ENCODE data around the gene KRT4.
"Not testable (repeated sequence)": the region's sequence is repeated elsewhere in the genome, so short reads cannot be mapped to it uniquely, and the experiment has no call there.

The KRT4 gene

DNA sequence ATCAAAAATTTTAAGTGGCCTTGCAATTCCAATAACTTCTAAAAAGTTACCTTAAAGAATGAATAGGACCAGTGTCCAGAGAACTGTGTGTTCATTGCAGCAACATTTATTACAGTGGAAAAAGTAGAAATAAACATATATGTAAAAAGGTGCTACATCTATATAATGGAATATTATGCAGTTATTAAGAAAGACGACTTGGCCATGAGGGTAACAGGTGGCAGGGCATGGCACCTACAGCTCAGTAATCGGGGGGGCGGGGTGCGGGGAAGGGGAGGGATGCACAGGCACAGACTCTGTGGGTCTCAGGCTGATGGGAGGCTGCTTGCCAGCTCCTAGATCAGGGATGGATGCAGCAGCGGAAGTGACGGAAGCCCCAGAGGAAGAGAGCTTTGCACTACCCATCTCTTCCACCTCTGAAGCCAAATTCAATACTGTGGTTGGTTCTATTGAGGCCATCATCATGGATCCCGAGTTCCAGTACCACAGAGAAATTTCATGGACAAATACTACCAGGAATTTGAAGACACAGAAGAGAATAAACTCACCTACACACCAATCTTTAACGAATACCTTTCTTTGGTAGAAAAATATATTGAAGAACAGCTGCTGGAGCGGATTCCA lies 50.8 kb downstream of the KRT4 start:
- Histone ChIP-seq H3K4me3 (replicated peaks; ENCODE audit: low read depth, low read length) (no peak overlapping the region), H3K36me3 (ENCODE audit: control insufficient read depth, insufficient read depth, low read length) (no peaks in the 10 kb centered on the region), H3K27me3 (replicated peaks; ENCODE audit: control insufficient read depth, insufficient read depth, low read length) (no peaks in the 10 kb centered on the region)
- DNase-seq (ENCODE audit: extremely low read depth, insufficient read length): no peak
- TF ChIP-seq, protein P1, sequence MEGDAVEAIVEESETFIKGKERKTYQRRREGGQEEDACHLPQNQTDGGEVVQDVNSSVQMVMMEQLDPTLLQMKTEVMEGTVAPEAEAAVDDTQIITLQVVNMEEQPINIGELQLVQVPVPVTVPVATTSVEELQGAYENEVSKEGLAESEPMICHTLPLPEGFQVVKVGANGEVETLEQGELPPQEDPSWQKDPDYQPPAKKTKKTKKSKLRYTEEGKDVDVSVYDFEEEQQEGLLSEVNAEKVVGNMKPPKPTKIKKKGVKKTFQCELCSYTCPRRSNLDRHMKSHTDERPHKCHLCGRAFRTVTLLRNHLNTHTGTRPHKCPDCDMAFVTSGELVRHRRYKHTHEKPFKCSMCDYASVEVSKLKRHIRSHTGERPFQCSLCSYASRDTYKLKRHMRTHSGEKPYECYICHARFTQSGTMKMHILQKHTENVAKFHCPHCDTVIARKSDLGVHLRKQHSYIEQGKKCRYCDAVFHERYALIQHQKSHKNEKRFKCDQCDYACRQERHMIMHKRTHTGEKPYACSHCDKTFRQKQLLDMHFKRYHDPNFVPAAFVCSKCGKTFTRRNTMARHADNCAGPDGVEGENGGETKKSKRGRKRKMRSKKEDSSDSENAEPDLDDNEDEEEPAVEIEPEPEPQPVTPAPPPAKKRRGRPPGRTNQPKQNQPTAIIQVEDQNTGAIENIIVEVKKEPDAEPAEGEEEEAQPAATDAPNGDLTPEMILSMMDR (IDR thresholded peaks at IDR 0.05; ENCODE audit: insufficient read depth, low read length, poor library complexity, severe bottlenecking): no peak

DNA sequence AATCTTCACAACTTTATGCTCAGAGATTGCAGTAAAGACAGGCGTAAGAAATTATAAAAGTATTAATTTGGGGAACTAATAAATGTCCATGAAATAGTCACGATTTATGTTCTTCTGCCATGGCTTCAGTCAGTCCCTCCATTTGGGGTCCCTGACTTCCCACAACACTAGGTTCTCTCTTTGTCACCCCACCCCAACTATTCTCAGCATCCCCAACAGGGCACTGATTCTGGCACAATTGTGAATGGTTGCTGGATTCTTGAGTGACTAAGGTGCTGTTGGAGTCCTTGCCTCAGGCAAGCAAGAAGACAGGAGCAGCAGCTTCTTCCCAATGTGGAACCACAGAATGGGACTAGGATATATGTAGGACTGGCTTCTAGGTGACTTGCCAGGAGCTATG lies 52.1 kb downstream of the KRT4 start:
- H3K36me3 ChIP-seq (ENCODE audit: control insufficient read depth, insufficient read depth, low read length): no peaks in the 10 kb centered on the region
- DNase-seq (ENCODE audit: extremely low read depth, insufficient read length): no peak
- H3K4me3 ChIP-seq (replicated peaks; ENCODE audit: low read depth, low read length): no peak overlapping the region
- H3K27me3 ChIP-seq (replicated peaks; ENCODE audit: control insufficient read depth, insufficient read depth, low read length): no peaks in the 10 kb centered on the region; the same call in 1 of the 2 replicates
- TF ChIP-seq, protein P1 (IDR thresholded peaks at IDR 0.05; ENCODE audit: insufficient read depth, low read length, poor library complexity, severe bottlenecking): no peak

DNA sequence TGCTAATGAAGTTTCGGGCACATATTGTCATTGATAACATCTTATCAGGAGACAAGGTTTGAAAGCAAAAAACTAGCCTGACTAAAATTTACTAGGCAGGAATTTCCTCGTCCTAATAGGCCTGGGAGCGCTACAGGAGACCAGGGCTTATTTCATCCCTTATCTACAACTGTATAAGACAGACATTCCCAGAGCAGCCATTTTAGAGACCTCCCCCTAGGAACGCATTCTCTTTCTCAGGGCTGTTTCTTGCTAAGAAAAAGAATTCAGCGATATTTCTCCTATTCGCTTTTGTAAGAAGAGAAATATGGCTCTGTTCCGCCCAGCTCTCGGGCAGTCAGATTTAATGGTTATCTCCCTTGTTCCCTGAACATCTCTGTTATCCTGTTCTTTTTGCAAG lies 52.7 kb downstream of the KRT4 start:
- H3K27me3 ChIP-seq (replicated peaks; ENCODE audit: control insufficient read depth, insufficient read depth, low read length); DNase-seq (ENCODE audit: extremely low read depth, insufficient read length); H3K4me3 ChIP-seq (replicated peaks; ENCODE audit: low read depth, low read length); H3K36me3 ChIP-seq (ENCODE audit: control insufficient read depth, insufficient read depth, low read length): not testable (repeated sequence)

DNA sequence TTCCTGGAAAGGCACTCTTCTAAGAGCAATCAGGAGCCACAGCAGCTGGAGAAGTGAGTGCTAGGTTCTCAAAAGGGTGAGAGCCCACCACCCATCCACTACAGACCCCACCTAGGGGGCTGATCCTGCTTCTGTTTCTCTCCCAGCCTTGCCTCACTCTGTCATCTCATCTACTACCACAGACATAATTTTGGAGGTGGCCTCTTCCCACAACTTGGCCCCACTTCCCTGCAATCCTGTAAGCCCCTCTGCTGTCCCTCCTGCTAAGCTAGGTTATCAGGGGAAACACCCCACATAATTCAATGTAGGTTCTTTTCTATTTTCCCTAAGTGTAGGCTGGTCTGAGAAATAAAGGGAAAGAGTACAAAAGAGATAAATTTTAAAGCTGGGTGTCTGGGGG lies 53.3 kb downstream of the KRT4 start:
- TF ChIP-seq, protein P1 (IDR thresholded peaks at IDR 0.05; ENCODE audit: insufficient read depth, low read length, poor library complexity, severe bottlenecking): no peak
- H3K27me3 ChIP-seq (replicated peaks; ENCODE audit: control insufficient read depth, insufficient read depth, low read length): no peaks in the 10 kb centered on the region; the same call in 1 of the 2 replicates
- no peak for DNase-seq (ENCODE audit: extremely low read depth, insufficient read length)
- H3K36me3 ChIP-seq (ENCODE audit: control insufficient read depth, insufficient read depth, low read length): no peaks in the 10 kb centered on the region
- H3K4me3 ChIP-seq (replicated peaks; ENCODE audit: low read depth, low read length): no peak overlapping the region

DNA sequence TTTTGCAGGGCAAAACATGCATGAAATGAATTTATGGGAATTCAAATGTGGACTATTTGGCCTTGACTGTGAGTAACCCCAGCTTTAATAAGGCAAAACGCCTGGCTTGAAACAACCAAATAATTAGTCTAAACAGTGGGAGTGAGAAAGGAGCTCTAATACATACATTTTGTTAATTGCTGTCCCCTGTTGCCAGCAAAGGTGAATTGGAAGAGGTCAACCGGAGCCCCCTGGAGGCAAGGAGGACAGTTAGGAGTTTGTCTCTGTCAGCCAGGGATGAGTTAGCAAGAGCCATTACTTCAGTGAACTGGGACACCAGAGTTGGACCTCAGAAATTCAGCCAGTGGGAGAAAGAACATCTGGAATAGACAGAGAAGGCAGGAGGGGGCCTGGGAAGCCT lies 54.2 kb downstream of the KRT4 start:
- TF ChIP-seq, protein P1 (IDR thresholded peaks at IDR 0.05; ENCODE audit: insufficient read depth, low read length, poor library complexity, severe bottlenecking): no peak
- Histone ChIP-seq H3K36me3 (ENCODE audit: control insufficient read depth, insufficient read depth, low read length) (no peaks in the 10 kb centered on the region), H3K4me3 (replicated peaks; ENCODE audit: low read depth, low read length) (no peak overlapping the region), H3K27me3 (replicated peaks; ENCODE audit: control insufficient read depth, insufficient read depth, low read length) (no peaks in the 10 kb centered on the region; the same call in 1 of the 2 replicates)
- no peak for DNase-seq (ENCODE audit: extremely low read depth, insufficient read length)

DNA sequence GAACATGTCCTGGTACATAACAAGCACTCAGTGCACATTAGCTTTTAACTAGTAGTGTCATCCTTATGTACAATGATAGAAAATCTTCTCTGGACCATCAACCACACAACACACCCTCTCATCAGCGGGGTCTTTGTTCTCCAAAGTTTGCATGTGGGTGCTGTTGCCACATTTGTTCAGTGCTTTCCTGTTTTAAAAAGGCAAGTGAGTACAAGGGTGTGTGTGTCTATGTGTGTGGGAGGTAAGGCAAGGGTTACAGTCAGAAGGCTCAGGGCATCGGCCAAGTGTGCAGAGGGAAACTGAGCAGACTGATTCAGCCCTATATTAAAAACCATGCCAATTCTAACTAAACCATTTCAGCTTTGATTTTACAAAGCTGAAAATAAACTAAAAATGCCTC lies 54.7 kb downstream of the KRT4 start:
- no peaks in the 10 kb centered on the region for H3K36me3 ChIP-seq (ENCODE audit: control insufficient read depth, insufficient read depth, low read length)
- no peak overlapping the region for H3K4me3 ChIP-seq (replicated peaks; ENCODE audit: low read depth, low read length)
- DNase-seq (ENCODE audit: extremely low read depth, insufficient read length): no peak
- no peaks in the 10 kb centered on the region; the same call in 1 of the 2 replicates for H3K27me3 ChIP-seq (replicated peaks; ENCODE audit: control insufficient read depth, insufficient read depth, low read length)
- TF ChIP-seq, protein P1 (IDR thresholded peaks at IDR 0.05; ENCODE audit: insufficient read depth, low read length, poor library complexity, severe bottlenecking): no peak
